ENCODE measurements around the gene TTC22. TPM values are rescaled to one million over a fixed set of nuclear protein-coding genes. Genes with fewer than 3 reads are reported as not detected.

TTC22 gene
- not detected in 2 replicates for total RNA-seq (2014; rRNA removed; shearing (Covaris generic))

- peak; percentile 32 for DNase-seq (ENCODE audit: low read depth)
Observed at GRCh38 chr1:54800899-54801759, at the start of gene TTC22. TSS of gene TTC22 (minus strand) at chr1:54801323. CDS start at chr1:54801163, 160 bp downstream.

- DNase-seq (ENCODE audit: low read depth): peak; percentile 79
Observed at GRCh38 chr1:54850737-54851136, 49.6 kb upstream of the TTC22 start.

DNA sequence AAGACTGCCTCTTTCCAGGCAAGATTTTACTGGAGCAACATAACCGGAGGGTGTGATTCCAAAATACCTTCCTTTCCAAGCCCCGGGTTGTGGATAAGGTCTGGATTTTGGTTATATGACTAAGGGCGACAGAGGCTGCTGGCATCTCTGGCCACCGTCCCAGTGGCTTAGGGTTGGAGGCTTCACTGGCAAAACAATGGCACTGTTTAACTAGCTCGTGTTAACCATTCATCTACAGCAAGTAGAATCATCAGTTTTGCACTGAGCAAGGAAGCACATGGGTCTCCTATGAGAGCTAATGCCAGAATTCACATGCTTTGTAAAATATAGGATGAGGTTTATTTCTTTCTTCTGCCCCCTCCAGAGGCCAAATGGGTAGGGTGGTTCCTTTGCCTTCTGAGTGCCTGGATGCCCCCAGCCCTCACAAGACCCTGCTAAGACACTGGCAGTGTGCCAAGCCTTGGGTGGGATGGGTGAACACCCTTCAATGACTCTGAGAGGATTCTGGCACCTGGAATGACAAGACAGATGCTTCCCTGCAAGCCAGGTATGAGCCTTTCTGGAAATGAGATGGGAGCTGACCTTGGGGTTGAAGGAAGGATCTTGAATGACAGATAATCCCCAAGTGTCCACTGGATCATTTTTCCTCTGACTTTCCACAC, 49.1 kb upstream of the TTC22 start:
- no peak for DNase-seq (ENCODE audit: low read depth)

- DNase-seq (ENCODE audit: low read depth): no peak
Observed at GRCh38 chr1:54849219-54850068, 48.3 kb upstream of the TTC22 start.

DNA sequence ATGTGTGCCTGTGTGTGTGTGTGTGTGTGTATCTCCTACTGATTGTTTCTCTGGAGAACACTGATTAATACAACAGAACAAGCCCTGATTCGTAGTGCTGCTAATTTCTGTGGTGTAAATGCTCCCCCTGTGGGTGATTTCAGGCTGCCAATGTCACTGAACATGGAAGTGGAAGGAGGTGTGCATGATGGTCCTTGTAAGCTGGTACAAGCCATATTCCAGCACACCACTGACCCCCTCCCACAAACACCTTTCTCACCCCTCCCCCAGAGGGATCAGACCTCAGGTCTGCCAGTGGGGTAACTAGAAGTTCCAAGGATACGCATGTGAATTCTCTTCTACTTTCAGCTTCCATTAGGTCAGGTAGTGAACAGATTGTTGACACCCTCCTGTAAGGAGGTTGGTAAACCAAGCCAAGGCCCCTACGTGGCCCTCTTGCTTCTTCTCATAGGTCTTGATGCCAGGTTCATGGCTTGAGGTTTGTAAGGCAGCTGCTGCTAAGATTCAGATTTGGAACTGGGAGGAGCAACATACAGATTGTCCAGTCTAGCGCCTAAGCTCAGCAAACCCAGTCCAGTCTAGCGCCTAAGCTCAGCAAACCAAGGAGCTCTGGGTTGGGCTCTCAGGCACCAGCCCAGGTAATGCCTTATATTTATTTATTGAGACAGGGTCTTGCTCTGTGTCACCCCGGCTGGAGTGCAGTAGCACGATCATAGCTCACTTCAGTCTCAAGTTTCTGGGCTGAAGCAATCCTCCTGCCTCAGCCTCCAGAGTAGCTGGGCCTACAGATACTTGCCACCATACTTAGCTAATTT, 47.2 kb upstream of the TTC22 start:
- no peak for DNase-seq (ENCODE audit: low read depth)

- DNase-seq (ENCODE audit: low read depth): no peak
Observed at GRCh38 chr1:54846716-54847284, 45.7 kb upstream of the TTC22 start.

DNA sequence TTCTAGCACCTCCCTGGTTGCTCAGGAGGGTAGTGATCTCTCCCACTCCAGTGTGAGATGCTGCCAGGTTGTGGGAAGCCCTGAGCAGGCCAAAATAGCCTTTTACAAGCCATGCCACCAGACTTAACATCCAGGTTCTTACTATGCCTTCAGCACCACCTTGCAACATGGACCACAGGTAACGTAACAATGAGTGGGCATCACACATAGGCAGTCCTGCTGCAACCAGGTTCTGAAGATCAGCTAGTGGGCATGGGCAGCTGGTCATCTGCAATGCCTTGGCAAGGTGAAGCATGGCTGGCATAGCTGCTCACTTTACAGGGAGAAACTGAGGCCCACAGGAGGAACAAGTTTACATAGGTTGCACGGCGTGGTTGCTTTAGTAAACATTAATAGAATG, 45.2 kb upstream of the TTC22 start:
- no peak for DNase-seq (ENCODE audit: low read depth)

DNA sequence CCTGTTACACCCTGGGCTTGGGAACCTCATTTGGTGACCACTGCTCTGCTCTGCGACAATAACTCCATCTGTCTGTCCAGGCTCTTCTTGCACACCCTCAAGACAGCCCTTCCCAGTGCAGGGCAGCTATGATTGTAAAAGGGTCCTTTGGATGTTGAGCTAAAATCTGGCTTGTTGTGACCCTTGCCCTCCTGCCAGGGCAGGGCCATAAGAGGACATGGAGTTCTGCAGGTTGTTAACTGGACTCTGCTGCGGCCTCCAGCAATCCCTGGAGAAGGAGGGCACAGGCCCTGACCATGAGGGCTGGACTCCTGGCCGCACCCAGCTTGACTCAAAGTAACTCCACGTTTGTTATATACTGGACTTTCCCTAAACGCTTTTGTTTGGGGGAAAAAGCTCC, 44.6 kb upstream of the TTC22 start:
- DNase-seq (ENCODE audit: low read depth): no peak

GRCh38 chr1:54844564-54844963, 43.4 kb upstream of the TTC22 start:
- no peak for DNase-seq (ENCODE audit: low read depth)

- DNase-seq (ENCODE audit: low read depth): no peak
Observed at GRCh38 chr1:54843449-54843848, 42.3 kb upstream of the TTC22 start.

DNA sequence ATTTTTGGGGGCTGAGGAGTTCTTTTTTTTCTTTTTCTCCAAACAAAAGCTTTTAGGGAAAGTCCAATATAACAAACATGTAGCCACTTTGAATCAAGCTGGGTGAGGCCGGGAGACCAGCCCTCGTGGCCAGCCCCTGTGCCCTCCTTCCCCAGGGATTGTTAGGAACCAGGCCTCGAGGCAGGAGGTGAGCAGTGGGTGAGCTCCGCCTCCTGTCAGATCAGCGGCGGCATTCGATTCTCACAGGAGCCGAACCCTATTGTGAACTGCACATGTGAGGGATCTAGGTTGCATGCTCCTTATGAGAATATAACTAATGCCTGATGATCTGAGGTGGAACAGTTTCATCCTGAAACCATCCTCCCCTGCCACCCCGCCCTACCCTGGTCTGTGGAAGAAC, 41.8 kb upstream of the TTC22 start:
- DNase-seq (ENCODE audit: low read depth): no peak

DNA sequence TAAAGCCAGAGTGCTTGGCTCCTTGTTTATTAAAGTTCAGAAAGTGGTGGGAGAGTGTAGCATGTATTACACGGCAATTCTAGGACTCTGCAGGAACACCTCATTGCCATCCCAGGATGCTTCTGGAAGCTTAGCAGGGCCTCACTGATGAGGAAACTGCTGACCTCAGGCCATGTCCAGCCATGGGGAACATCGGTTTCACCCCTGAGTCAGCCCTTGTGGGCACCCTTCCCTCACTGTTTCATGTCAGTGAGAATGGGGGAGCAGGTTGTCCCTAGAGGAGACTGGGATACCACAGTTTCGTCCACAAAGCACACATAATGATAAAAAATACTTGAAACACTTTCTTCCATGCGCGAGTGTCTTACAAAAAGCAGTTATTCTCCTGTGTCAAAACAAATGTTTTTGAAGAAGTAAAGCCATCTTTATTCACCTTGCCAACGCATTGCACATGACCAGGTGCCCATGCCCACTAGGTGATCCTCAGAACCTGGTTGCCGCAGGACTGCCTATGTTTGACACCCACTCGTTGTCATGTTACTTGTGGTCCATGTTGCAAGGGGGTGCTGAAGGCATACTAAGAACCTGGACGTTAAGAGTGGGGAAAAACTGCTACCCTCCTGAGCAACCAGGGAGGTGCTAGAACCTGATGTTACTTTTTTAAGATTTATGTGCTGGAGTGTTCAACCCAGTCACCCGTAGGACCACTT, 41.2 kb upstream of the TTC22 start:
- no peak for DNase-seq (ENCODE audit: low read depth)

GRCh38 chr1:54839824-54840223, 38.7 kb upstream of the TTC22 start:
- DNase-seq (ENCODE audit: low read depth): no peak

GRCh38 chr1:54838565-54839180, 37.5 kb upstream of the TTC22 start:
- no peak for DNase-seq (ENCODE audit: low read depth)

- DNase-seq (ENCODE audit: low read depth): no peak
Observed at GRCh38 chr1:54837002-54837853, 36.1 kb upstream of the TTC22 start.

- DNase-seq (ENCODE audit: low read depth): no peak
Observed at GRCh38 chr1:54836594-54836993, 35.5 kb upstream of the TTC22 start.

- no peak for DNase-seq (ENCODE audit: low read depth)
Observed at GRCh38 chr1:54835970-54836369, 34.8 kb upstream of the TTC22 start.

- no peak for DNase-seq (ENCODE audit: low read depth)
Observed at GRCh38 chr1:54835131-54835898, 34.2 kb upstream of the TTC22 start.
